Raji (cell line): ENCODE measurements around the gene PRIM2.

Source experiments
- POLR2A ChIP-seq: IDR thresholded peaks from 2 replicates; pipeline ENCODE4 v1.6.1; 2011; ENCODE audit warnings: low read depth, low read length, control low read depth; ENCODE audit not compliant: insufficient read depth

Gene PRIM2

GRCh38 chr6:57432157-57432556, 114.7 kb downstream of the PRIM2 start:
- no peak for TF ChIP-seq POLR2A

DNA sequence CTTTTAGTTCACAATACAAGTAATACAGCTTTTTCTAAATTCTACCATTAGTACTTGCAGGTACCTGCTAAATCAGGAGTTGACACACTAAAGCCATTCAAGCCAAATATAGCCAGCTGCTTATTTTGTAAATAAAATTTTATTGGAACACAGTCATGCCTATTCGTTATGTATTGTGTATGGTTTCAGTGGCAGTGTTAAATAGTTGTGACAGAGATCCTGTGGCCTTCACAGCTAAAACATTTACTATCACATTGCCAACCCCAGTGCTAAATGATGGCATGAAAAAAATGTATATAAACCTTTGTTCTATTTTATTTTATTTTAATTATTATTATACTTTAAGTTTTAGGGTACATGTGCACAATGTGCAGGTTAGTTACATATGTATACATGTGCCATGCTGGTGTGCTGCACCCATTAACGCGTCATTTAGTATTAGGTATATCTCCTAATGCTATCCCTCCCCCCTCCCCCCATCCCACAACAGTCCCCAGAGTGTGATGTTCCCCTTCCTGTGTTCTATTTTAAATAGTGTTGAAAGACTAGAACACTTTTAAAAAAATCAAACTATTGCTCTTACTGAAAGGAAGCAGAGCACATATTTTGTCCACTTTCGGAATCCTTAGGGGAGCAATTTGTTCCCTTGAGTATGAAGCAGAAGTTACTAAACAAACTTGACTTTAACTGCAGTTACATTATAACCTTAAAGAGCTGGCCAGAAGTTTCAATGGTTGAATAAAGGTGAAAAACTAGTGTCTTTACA, 115.7 kb downstream of the PRIM2 start:
- TF ChIP-seq POLR2A, result no peak

DNA sequence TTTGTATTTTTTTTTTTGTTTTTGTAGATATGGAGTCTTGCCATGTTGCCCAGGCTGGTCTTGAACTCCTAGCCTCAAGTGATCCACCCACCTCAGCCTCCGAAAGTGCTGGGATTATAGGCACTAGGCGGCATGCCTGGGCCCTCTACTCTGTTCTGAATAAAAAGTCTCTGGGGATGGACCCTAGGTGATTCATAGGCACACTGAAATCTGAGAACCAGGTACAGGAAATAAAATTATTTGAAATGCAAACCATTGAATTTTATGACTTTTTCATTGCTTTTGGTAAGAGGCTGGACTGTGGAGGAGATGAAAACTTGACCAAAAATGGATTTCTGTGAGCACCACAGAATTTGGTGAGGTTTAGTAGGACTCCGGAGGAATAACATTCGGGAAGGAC, 117.5 kb downstream of the PRIM2 start:
- TF ChIP-seq POLR2A, result no peak

- no peak for TF ChIP-seq POLR2A
Observed at GRCh38 chr6:57435475-57436160, 118.2 kb downstream of the PRIM2 start.

- TF ChIP-seq POLR2A, result no peak
Observed at GRCh38 chr6:57469072-57469471, 151.6 kb downstream of the PRIM2 start.
